Activated effector memory CD4-positive, alpha-beta T cell treated with Interleukin-2 at 50 U/mL for 16 hours (primary cell): ENCODE results near the gene ZER1.
"Not testable (repeated sequence)": the region's sequence is repeated elsewhere in the genome, so short reads cannot be mapped to it uniquely, and the experiment has no call there.

Source experiments
- DNase-seq: peaks from one replicate; pipeline ENCODE4 v3.0.0-alpha.2; 2020

ZER1 gene

GRCh38 chr9:128786681-128787601, 15.2 kb upstream of the ZER1 start, which contains the start of gene TBC1D13:
Gene TBC1D13, plus strand, starts transcription at chr9:128787253. Its CDS starts 101 bp downstream, at chr9:128787354.
- DNase-seq, result peak; percentile 87

- no peak for DNase-seq
Observed at GRCh38 chr9:128785427-128785826, 13.7 kb upstream of the ZER1 start.

GRCh38 chr9:128782669-128783068, 10.9 kb upstream of the ZER1 start:
- no peak for DNase-seq

GRCh38 chr9:128781187-128782070, 9.7 kb upstream of the ZER1 start:
- no peak for DNase-seq

GRCh38 chr9:128780093-128780492, 8.4 kb upstream of the ZER1 start:
- DNase-seq, result not testable (repeated sequence)

GRCh38 chr9:128774804-128775203, 3.1 kb upstream of the ZER1 start:
- DNase-seq, result no peak

GRCh38 chr9:128773049-128773448, 1.3 kb upstream of the ZER1 start:
- DNase-seq, result no peak

- DNase-seq, result no peak
Observed at GRCh38 chr9:128771094-128771721, 519 bp downstream of the ZER1 start.

- DNase-seq, result no peak
Observed at GRCh38 chr9:128770286-128771030, 1.3 kb downstream of the ZER1 start.

- no peak for DNase-seq
Observed at GRCh38 chr9:128768606-128769005, 3.1 kb downstream of the ZER1 start.

GRCh38 chr9:128765499-128765898, 6.2 kb downstream of the ZER1 start:
- DNase-seq, result no peak

GRCh38 chr9:128764361-128764760, 7.4 kb downstream of the ZER1 start:
- no peak for DNase-seq

GRCh38 chr9:128762671-128763449, 8.9 kb downstream of the ZER1 start:
- DNase-seq, result no peak

GRCh38 chr9:128757602-128758001, 14.1 kb downstream of the ZER1 start:
- no peak for DNase-seq

GRCh38 chr9:128753627-128754026, 18.1 kb downstream of the ZER1 start:
- DNase-seq, result no peak

- no peak for DNase-seq
Observed at GRCh38 chr9:128750926-128751595, 20.7 kb downstream of the ZER1 start.

- no peak for DNase-seq
Observed at GRCh38 chr9:128747241-128747640, 24.5 kb downstream of the ZER1 start.

- DNase-seq, result no peak
Observed at GRCh38 chr9:128743421-128743820, 28.3 kb downstream of the ZER1 start.

- no peak for DNase-seq
Observed at GRCh38 chr9:128742401-128742800, 29.3 kb downstream of the ZER1 start.

- DNase-seq, result no peak
Observed at GRCh38 chr9:128735373-128735772, 36.4 kb downstream of the ZER1 start.

- no peak for DNase-seq
Observed at GRCh38 chr9:128733256-128733655, 38.5 kb downstream of the ZER1 start.
